ENCODE data around the gene CPSF4L.
"Not testable (repeated sequence)": the region's sequence is repeated elsewhere in the genome, so short reads cannot be mapped to it uniquely, and the experiment has no call there.

CPSF4L gene, protein sequence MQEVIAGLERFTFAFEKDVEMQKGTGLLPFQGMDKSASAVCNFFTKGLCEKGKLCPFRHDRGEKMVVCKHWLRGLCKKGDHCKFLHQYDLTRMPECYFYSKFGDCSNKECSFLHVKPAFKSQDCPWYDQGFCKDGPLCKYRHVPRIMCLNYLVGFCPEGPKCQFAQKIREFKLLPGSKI

DNA sequence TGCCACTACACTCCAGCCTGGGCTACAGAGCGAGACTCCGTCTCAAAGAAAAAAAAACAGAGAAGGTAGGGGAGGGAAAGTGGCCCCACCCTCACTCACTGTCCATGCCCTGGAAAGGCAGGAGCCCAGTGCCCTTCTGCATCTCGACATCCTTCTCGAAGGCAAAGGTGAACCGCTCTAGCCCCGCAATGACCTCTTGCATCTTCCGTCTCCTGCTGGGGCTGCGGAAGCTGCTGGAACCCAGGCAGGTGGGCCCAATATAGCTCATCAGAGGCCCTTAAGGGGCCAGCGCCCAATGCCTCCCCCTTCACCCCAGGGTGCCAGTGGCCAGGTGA is at the start of gene CPSF4L:
Gene CPSF4L, minus strand, starts transcription at position 264 of the 335 bp plus-strand sequence. Its CDS starts 62 bp downstream, at position 202.
- no peak for FAIRE-seq
- DNase-seq (ENCODE audit: insufficient read length, low spot score): no peak

DNA sequence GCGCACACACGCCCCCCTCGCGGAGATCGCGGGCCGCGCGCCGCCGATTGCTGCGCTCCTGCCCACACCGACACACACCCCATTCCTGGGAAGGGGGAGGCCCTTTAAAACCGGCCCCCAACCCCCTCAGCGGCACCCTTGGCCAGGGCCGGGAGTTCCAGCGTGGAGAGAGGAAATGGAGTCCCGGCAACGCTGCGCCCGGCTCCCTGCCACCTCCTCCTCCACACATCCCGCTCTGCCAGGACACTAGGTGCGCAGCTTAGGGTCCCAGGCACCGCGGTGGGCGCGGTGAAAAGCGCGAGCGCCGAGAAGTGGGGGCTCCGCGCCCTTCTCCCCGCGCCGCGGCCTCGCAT is 49.7 kb upstream of the CPSF4L start:
- no peak for DNase-seq (ENCODE audit: insufficient read length, low spot score)

DNA sequence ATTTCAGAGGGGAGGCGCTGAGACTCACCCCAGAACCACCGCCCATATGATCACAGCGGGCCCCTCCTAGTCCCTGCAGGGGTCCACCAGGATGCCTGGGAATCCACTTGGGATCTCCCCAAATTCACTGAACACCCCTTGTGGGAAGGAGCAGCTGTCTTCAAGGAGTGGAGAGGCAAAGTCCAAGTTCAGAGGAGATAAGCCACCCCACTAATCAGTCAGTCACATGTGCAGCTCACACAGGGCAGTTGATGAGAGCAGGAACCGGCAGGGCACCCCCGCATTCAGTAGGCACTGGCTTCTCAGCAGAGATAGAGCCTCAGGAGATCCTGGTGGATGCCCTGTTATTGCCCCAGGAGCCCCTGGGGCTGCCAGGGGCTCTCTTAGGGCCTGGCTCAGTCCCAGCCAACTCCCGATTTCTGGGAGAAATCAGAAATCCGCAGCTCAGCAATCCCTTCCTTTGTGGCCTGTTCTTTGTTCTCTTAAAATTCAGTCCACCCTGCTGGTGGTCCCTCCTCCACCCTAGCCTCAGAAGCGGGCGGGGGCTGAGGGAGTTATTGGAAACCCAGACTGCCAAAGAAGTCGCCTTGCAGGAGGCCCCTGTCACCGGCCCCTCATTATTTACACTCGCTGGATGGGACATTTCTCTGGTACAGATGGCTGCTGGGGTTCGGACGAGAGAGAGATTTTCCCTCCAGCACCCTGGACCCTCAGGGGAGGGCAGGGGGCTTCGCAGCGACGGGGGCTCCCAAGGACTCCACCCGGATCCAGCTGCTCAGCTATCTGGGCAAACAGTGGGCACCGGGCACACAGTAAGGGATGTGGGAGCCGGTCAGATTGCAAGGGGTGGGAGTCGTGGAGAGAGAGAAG is 48.3 kb upstream of the CPSF4L start:
- no peak for FAIRE-seq

More for the DNA sequence above, 49.7 kb upstream of the CPSF4L start:
- no peak for FAIRE-seq

DNA sequence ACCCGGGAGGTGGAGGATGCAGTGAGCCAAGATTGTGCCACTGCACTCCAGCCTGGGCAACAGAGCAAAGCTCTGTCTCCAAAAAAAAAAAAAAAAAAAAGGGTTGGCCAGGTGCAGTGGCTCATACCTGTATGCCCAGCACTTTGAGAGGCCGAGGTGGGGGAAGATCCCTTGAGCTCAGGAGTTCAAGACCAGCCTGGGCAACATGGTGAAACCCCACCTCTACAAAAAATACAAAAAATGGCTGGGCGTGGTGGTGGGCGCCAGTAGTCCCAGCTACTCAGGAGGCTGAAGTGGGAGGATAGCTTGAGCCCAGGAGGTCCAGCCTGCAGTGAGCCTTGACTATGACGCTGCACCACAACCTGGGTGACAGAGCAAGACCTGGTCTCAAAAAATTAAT is 47.3 kb upstream of the CPSF4L start:
- FAIRE-seq; DNase-seq (ENCODE audit: insufficient read length, low spot score): not testable (repeated sequence)

More for the DNA sequence above, 48.3 kb upstream of the CPSF4L start:
- DNase-seq (ENCODE audit: insufficient read length, low spot score): no peak

DNA sequence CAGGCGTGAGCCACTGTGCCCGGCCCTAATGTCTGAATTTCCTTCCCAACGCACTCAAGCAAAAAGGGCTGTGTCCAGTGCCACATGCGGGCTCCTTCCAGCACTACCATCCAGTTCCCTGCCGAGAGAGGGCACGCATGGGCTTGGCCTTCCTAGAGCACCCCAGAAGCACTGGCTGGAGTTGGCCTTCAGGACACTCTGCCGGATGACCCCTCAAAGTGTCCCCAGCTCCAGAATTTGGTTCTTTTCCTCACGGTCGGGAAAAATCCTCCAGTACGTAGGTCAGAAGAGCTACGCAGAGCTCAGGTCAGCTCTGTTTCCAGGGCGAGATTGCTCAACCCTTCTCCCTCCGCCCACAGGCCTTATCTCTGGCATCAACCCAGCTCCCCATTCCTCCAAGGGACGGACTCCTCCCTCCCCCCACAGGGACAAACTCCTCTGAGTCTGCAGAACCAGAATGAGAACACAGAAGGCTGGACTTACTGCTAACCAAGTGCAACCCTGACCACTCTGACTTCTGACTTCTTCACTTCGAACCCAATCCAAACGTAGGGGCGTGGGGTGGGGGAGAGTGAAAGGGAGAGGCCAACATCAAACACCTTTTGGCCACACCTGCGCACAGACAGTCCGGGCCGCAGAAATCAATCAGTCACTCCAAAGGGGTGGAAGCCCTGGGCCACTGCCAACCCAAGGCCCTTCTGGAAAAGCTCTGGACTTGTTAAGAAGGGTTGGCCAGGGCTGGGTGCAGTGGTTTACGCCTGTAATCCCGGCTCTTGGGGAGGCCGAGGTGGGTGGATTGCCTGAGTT is 46.5 kb upstream of the CPSF4L start:
- DNase-seq (ENCODE audit: insufficient read length, low spot score) (no peak), FAIRE-seq (no peak)

DNA sequence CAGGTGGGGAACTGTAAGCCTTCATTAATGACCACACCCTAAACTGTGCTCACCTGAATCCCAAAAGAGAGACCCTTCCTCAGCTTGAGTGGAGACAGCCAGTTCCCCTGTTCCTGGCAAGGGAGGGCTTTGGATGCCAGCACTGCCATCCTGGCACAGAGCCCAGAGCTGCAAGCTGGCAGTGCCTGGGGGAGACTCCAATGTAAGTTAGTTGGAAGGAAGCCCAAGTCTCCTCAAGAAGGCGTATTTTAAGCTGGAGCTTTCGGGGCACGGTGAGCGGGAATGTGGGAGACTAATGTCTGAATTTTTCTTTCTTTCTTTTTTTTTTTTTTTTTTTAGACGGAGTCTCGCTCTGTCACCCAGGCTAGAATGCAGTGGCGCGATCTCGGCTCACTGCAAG is 45.5 kb upstream of the CPSF4L start:
- DNase-seq (ENCODE audit: insufficient read length, low spot score) (no peak), FAIRE-seq (no peak)

DNA sequence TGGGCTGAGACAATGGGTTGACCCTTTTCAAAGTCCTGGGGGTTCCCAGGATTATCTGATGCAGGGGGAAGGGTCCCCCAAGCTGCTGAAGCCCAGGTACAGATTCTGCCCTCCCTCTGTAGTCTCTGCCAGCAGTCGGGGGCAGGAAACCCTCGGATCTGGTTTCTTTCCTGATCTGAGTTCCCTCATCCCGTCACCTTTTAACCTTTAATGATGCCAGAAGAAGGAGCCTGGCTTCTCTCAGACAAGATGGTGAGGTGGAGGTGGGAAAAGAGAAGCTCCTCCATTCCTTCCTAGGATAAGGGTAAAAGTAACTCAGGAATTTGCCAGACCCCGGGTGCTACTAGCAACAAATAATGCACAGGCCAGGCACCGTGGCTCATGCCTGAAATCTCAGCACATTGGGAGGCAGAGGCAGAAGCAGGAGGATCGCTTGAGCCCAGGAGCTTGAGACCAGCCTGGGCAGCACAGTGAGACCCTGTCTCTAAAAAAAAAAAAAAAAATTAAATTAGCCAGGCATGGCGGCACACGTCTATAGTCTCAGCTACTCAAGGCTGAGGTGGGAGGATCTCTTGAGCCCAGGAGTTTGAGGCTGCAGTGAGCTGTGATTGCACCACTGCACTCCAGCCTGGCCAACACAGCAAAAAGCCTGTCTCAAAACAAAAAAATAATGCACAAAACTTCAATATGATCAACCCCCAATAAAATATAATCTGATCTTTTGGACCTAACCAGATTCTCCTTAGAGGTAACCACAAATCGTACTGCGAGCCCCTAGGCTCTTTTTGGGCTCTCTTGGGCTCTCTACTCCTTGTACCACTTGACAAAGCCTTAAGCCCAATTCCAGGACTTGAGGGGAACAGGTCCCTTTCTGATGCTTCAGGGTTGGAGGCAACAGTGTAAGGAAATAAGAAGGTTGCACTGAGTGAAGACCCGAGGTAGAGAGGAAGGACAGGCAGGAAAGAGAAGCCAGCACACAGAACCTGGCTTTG is 44.5 kb upstream of the CPSF4L start:
- no peak for FAIRE-seq

DNA sequence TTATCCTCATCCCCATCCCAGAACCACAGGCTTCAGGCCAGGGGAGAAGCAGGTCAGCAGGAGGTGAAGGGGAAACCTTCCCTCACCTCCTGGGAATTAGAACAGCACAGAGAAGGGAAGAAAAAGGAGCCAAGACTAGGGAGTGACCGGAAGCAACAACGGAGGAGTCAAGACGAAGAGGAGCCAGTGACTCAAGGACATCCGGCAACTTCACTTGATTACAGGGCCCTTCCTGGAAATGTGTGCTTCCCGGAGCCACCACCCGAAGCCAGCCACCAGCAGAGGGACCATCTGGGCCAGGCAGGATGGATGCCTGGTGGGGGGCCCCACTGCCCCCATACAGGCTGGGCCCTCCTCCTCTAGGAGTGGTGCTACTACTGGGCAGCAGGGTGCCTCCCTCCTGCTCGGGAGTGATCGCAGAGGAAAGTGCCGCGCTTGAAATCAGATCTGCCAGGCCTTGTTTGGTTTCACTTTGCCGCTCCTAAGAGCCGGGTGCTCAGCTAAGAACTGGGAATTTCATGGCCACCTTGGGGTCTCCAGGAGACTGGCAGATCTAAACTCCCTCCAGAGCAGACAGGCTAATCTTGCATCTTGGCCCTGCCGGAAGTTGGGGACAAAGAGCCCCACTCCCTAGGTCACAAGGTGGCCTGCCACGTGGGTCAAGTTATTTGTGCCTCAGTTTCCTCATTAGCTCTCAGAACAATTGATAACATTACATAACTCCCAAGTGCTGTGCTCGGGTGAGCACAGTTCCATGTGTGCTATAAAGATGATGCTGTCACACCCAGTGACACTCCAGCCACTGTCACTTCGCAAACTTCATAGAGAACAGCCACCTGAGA is 43.5 kb upstream of the CPSF4L start:
- DNase-seq (ENCODE audit: insufficient read length, low spot score): no peak
- FAIRE-seq: no peak

More for the DNA sequence above, 44.5 kb upstream of the CPSF4L start:
- no peak for DNase-seq (ENCODE audit: insufficient read length, low spot score)

DNA sequence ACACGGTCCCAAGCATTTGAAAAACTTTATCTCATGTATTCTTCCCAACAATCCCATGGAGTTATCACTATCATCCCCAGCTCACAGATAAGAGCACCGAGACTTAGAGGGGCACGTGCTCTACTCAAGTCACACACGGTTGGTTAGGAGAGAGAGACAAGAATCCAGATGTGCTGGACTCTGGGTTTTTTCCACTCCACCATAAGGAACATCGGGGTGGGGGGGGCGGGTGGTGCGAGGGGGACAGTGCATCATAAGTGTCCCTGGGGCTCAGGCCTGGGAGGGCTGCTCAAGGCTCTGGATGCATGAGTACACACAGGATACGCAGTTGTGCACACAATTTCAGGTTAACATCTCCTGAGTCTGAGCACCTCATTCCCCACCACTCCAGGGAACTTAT is 42.8 kb upstream of the CPSF4L start:
- FAIRE-seq (no peak), DNase-seq (ENCODE audit: insufficient read length, low spot score) (no peak)

DNA sequence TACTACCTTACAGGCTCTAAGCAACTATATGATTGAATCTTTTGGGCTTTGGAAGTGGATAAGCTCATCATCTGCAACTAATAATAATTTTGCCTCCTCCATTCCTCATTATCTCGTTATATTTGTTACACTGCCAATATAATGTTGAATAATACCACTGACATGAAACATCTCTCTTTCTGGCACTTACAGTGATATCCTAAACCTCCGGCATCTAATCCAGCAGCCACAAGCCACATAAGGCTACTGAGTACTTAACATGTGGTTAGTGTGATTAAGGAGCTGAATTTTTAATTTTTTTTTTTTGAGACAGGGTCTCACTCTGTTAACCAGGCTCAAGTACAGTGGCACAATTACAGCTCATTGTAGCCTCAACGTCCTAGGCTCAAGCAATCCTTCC is 40.5 kb upstream of the CPSF4L start:
- no peak for FAIRE-seq
- DNase-seq (ENCODE audit: insufficient read length, low spot score): no peak

DNA sequence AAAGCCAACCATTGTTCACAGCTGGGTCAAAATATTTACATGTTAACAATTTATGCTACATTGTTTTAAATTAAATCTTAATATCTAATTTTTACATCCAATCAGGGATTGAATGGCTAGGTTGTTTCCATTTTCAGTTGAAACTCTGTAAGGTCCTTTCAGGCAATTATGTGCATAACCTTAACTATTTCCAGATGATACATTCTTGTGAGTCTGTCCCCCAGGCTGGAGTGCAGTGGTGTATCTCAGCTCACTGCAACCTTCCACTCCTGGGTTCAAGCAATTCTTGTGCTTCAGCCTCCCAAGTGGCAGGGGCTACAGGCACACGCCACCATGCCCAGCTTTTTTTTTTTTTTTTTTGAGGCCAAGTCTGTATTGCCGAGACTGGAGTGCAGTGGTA is 39.7 kb upstream of the CPSF4L start:
- FAIRE-seq (no peak), DNase-seq (ENCODE audit: insufficient read length, low spot score) (no peak)

DNA sequence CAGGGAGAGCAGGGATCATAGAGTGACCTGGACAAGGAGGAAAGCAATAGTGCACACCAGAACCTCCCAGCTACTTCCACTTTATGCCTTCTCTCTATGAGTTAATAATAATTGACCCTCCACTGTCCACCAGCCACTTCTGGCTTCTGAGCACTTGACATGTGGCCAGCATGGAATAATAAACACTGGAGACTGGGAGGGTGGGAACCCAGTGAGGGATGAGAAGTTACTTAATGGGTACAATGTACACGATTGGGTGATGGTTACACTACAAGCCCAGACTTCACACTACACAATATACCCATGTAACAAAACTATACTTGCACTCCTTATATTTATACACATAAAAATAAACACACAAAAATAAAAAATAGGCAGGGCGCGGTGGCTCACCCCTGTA is 38.7 kb upstream of the CPSF4L start:
- FAIRE-seq (no peak), DNase-seq (ENCODE audit: insufficient read length, low spot score) (no peak)

DNA sequence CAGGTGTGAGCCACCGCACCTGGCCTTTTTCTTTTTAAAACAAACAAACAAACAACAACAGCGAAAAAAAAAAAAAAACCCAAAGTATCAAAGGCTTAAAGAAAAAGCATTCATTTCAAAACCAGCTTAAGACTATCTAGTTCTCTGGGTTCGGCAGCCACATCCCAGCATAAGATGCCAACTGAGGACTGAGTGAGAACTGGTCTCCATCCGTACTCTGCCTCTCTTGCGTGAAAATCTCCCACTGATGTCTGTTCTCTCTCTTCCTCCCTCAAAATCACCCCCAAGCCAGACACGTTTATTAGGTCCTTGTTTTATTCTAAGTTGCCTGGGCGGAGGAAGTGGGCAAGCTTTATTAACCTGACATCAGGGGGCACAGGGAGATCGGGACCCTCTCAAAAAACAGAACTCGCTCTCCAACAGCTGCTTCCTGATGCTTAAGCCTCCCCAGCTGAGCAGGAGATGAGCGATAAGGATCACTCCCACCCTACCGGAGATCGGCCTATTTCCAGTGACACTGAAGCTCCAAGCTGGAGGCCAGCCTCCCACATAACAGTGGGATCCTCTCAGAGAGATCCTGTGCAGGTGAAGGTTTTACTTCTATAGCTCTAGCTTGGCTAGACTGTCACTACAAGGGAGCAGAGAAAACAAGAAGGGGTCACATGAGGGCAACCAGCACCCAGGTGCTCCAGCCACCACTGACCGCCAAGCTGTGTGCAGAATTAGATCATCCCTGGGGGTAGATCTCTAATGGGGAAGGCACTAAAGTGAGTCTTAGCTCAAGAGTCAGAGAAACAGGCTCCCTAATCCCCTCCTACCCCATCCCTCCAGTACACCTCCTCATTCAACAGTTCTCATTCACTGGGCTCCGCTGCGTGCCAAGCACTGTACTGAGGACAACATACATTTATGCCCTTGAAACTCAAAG is 36.5 kb upstream of the CPSF4L start:
- no peak for DNase-seq (ENCODE audit: insufficient read length, low spot score)
- FAIRE-seq: peak; percentile 4

DNA sequence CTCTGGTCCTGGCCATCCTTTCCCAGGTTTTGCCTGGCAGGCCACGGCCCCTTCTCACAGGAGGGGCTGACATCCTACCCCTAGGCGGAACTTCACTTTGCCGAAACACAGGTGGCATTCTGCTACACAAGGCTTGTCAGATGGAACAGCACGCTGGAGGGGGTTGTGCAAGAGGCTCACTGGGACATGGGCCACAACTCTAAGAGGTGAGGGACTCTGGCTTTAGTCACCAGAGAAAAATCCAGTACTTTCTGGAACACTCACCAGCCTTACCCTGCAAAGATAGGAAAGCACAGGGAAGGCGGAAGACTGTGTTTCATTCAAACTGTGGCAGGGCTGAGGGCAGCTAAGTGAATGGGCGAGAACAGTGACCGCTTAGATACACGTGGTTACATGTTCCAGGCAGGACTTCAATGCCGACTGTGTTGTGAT is 31.8 kb upstream of the CPSF4L start:
- DNase-seq (ENCODE audit: insufficient read length, low spot score) (no peak), FAIRE-seq (no peak)

DNA sequence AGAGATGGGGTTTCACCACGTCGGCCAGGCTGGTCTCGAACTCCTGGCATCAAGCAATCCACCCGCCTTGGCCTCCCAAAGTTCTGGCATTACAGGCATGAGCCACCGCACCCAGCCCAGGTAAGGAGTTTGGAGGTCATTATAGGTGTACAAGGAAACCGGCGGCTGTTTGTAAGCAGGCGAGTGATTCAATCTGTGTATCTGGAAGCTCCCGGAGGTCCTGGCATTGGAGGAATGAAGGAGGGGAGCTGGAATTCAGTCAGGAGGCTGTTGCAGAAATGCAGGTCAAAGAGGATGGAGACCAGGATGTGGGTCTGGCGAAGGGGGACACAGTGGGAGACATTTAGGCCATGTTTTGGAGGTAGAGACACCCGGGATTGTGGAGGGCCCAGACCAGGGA is 31.4 kb upstream of the CPSF4L start:
- no peak for FAIRE-seq
- no peak for DNase-seq (ENCODE audit: insufficient read length, low spot score)

DNA sequence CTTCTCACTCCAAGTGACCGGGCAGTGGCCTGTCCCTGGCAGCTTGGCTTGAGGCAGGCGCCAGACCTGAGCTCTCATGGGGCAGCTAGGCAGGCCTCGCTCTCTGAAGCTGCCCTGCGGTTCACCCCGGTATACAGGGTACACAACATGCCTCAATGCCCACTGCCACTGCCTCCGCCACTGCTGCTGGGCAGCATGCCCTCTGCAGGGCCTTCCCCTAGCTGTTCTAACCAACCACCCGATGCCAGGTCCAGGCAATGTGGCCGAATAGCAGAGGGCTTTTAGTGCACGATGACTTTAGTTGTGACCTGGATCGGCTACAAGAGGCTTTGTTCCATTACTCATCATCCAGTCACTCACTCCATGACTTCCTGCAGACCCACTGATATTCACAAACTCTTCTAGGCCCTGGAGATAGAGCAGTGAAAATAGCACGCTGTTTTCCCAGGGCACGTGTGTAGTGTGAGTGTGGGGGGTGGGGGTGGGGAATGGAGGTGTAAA is 30.4 kb upstream of the CPSF4L start:
- no peak for FAIRE-seq
- no peak for DNase-seq (ENCODE audit: insufficient read length, low spot score)

DNA sequence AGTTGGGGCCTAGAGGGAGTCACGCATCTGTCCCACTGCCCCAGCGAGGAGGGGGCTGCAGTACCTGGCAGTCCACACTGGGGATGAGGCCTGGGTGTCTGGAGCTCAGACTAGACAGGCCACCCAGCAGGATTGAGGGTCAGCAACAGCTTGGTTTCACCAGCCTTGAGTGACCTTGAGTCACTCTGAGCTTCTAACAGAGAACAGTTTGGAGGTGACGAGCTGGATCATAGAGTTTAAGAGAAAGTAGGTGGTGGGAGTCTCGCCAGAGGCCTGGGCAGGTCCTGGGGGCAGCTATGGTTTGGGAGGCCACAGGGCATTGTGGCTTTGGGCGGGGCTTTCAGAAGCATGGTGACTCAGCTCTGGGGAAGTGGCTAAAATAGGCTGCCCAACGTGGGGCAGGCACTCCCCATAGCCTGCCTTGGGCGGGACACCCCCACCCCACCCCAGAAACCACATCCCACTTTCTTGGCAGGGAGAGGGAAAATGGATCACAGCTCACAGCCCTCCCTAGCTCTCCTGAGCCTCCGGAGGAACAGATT is 29.7 kb upstream of the CPSF4L start:
- DNase-seq (ENCODE audit: insufficient read length, low spot score): no peak
- FAIRE-seq: peak; percentile 45

All from GM19239 (cell line).